GM12873 (cell line): ENCODE results near the gene ANKS1B.

Experiments used
- CTCF ChIP-seq: IDR thresholded peaks from 2 replicates; pipeline ENCODE4 v1.5.1; 2012; ENCODE audit warnings: low read depth, mild to moderate bottlenecking, moderate library complexity, low read length, control low read depth; ENCODE audit not compliant: insufficient read depth; ENCODE audit errors: missing control alignments

The ANKS1B gene

GRCh38 chr12:99997806-99998205 is 13.1 kb upstream of the ANKS1B start:
- no peak for TF ChIP-seq CTCF

- TF ChIP-seq CTCF = no peak
Measured at GRCh38 chr12:99996095-99996494, 11.4 kb upstream of the ANKS1B start.

GRCh38 chr12:99985631-99986030 is 895 bp upstream of the ANKS1B start:
- no peak for TF ChIP-seq CTCF

GRCh38 chr12:99985129-99985570 is 414 bp upstream of the ANKS1B start:
- TF ChIP-seq CTCF = no peak

- no peak for TF ChIP-seq CTCF
Measured at GRCh38 chr12:99983456-99984258, 1.1 kb downstream of the ANKS1B start.

GRCh38 chr12:99981639-99982190 is 3.0 kb downstream of the ANKS1B start:
- no peak for TF ChIP-seq CTCF

GRCh38 chr12:99979471-99979870 is 5.3 kb downstream of the ANKS1B start:
- no peak for TF ChIP-seq CTCF
